Measurements from ENCODE around the gene GRAP2.

GRCh38 chr22:39895682-39896081 is 5.2 kb upstream of the GRAP2 start:
- TF ChIP-seq CTCF (conservative IDR thresholded peaks at IDR 0.05; ENCODE audit: low read length) (no peak), EZH2phosphoT487 (IDR thresholded peaks at IDR 0.05; ENCODE audit: borderline replicate concordance) (no peak)

Data from Loucy (cell line).